ENCODE data around the gene CFAP210.
A peak's percentile ranks its signal among the peaks of the same experiment; 100 is the strongest.

- peak; percentile 50; the same call in 1 of the 2 replicates for TF ChIP-seq GATA2 (IDR thresholded peaks at IDR 0.05; ENCODE audit: low read depth, low read length)
- TF ChIP-seq GATA3 (IDR thresholded peaks at IDR 0.05; ENCODE audit: low read depth, low read length), result no peak
These were observed 22.9 kb upstream of the CFAP210 start for GRCh38 chr2:169716938-169717690.

Measured in SH-SY5Y (cell line).